ENCODE measurements around the gene NLN.

DNA sequence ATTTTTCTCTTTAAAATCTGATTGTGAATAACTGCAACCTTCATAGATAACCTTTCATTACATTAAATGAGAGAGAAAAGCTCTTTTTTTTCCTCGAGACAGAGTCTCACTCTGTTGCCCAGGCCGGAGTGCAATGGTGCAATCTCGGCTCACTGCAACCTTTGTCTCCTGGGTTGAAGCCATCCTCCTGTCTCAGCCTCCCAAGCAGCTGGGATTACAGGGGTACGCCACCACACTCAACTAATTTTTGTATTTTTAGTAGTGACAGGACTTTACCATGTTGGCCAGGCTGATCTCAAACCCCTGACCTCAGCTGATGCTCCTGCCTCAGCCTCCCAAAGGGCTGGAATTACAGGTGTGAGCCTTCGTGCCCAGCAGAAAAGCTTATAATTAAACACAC lies 134.5 kb downstream of the NLN start:
- TF ChIP-seq, protein P1, sequence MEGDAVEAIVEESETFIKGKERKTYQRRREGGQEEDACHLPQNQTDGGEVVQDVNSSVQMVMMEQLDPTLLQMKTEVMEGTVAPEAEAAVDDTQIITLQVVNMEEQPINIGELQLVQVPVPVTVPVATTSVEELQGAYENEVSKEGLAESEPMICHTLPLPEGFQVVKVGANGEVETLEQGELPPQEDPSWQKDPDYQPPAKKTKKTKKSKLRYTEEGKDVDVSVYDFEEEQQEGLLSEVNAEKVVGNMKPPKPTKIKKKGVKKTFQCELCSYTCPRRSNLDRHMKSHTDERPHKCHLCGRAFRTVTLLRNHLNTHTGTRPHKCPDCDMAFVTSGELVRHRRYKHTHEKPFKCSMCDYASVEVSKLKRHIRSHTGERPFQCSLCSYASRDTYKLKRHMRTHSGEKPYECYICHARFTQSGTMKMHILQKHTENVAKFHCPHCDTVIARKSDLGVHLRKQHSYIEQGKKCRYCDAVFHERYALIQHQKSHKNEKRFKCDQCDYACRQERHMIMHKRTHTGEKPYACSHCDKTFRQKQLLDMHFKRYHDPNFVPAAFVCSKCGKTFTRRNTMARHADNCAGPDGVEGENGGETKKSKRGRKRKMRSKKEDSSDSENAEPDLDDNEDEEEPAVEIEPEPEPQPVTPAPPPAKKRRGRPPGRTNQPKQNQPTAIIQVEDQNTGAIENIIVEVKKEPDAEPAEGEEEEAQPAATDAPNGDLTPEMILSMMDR (IDR thresholded peaks at IDR 0.05; ENCODE audit: low read depth, low read length, poor library complexity, severe bottlenecking): no peak
- no peak for TF ChIP-seq EZH2phosphoT487 (IDR thresholded peaks at IDR 0.05; ENCODE audit: borderline replicate concordance, low read length)

Measured in DOHH2 (cell line).